ENCODE data around the gene LRBA.
"Not testable (repeated sequence)": the region's sequence is repeated elsewhere in the genome, so short reads cannot be mapped to it uniquely, and the experiment has no call there.

LRBA gene

DNA sequence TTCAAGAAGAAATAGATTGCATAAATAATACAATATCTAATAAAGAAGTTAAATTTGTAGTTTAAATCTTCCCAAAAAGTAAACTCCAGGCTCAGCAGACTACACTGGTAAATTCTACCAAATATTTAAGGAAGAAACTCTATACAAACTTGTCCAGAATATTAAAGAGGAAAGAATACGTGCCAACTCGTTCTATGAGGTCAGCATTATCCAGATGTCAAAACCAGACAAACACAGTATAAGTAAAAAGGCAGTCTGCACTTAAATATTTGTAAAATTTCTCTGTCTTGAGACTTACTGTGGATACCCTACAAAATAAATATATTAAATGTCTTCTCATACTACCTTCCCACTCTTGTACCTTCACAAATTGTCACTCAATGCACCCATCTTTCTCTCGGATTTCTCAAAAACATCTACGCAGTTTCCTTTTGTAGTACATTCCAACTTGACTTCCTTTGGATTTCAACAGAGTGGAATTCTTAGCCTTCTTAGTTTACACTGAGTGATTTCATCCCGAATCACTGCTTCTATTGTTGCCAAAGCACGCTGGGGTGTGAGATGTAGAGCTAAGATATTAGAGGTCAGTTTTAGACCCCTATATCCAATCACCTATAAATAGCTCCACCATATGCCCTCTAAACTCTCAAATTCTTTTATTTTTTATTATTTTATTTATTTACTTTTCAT lies 504.8 kb downstream of the LRBA start:
- H3K27ac ChIP-seq, result no peak overlapping the region
- TF ChIP-seq, protein P1, sequence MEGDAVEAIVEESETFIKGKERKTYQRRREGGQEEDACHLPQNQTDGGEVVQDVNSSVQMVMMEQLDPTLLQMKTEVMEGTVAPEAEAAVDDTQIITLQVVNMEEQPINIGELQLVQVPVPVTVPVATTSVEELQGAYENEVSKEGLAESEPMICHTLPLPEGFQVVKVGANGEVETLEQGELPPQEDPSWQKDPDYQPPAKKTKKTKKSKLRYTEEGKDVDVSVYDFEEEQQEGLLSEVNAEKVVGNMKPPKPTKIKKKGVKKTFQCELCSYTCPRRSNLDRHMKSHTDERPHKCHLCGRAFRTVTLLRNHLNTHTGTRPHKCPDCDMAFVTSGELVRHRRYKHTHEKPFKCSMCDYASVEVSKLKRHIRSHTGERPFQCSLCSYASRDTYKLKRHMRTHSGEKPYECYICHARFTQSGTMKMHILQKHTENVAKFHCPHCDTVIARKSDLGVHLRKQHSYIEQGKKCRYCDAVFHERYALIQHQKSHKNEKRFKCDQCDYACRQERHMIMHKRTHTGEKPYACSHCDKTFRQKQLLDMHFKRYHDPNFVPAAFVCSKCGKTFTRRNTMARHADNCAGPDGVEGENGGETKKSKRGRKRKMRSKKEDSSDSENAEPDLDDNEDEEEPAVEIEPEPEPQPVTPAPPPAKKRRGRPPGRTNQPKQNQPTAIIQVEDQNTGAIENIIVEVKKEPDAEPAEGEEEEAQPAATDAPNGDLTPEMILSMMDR (conservative IDR thresholded peaks at IDR 0.05), result no peak

DNA sequence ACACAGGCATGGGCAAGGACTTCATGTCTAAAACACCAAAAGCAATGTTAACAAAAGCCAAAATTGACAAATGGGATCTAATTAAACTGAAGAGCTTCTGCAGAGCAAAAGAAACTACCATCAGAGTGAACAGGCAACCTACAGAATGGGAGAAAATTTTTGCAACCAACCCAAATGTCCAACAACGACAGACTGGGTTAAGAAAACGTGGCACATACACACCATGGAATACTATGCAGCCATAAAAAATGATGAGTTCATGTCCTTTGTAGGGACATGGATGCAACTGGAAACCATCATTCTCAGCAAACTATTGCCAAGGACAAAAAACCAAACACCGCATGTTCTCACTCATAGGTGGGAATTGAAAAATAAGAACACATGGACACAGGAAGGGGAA lies 507.4 kb downstream of the LRBA start:
- not testable (repeated sequence) for H3K27ac ChIP-seq

DNA sequence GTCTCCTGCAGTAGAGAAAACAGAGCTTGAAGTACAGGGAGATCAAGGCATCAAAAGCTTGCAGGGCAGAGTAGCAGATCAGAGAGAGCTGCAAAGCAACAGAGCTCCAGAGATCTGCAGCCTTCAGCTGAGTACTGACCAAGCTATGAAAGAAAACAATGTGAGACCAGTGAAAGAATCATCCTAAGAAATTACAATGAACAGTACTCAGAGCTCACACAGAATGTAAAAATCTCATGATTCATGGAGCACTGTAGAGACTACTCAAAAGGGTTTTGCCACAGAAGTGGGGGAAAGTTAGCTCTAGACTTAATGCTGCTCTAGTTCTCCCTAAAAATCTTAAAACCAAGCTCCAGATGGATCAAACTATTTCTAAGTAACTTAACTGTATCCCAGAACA lies 513.1 kb downstream of the LRBA start:
- TF ChIP-seq, protein P1 (conservative IDR thresholded peaks at IDR 0.05), result no peak
- no peak overlapping the region for H3K27ac ChIP-seq

DNA sequence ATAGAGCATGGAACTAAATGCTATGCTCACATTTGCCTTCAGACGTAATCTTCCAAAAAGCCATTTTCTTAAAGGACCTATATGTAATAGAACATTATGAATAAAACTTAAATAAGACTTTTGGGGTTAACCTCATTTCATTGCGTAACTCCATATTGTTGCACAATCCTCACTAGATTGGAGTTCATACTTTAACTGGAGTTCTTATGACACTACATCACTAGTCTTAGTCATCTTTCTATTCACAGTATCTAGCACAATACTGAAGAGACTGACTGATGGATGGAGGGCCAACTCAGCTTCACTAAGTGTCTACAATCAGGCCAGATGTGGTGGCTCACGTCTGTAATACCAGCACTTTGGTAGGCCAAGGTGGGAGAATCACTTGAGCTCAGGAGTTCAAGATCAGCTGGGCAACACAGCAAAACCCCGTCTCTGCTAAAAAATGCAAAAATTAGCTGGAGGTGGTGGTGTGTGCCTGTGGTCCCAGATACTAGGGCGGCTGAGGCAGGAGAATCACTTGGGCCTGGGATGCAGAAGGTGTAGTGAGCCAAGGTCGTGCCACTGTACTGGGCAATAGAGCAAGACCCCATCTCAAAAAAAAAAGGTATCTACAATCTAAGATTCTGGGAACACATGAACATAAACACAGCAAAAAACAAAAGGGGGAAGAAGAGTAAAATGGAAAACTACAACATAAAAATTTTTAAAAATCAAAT lies 513.9 kb downstream of the LRBA start:
- TF ChIP-seq, protein P1 (conservative IDR thresholded peaks at IDR 0.05), result no peak
- H3K27ac ChIP-seq, result no peak overlapping the region

DNA sequence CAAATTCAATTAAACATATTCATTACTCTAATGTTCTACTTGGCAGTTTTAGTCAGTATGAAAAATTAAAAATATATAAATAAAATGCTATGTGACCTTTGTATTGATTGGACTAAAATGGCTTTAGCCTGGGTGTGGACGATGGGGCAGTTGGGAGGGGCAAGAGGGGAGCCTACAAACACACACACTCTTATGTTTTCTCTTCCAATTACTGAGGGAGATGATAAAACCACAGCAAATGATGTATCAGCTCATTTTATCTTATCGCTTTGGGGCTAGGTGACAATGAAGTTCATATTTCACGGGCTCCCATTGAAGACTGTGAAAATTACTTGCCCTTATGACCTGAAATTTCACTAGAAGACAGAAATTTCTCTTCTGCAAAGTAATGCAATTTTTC lies 517.5 kb downstream of the LRBA start:
- no peak overlapping the region for H3K27ac ChIP-seq
- TF ChIP-seq, protein P1 (conservative IDR thresholded peaks at IDR 0.05), result no peak

DNA sequence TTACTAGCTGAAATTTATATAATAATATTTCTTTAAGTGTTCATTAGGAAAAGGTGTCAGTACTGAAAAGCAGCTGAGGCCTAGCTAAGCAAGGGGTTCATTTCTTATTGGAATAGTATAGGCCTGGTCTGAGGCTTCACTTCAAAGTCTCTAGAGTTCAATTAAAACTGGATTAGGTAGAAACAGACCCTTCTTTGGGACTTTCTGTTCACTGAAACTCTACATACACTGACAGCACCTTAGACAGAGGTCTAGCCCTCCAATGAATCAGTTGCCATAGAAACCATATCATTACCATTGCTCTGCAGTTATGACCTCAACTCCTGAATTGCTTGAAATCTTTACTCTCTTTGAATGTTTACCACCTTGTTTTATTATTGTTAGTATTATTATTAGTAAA lies 519.5 kb downstream of the LRBA start:
- TF ChIP-seq, protein P1 (conservative IDR thresholded peaks at IDR 0.05), result no peak
- no peak overlapping the region for H3K27ac ChIP-seq

DNA sequence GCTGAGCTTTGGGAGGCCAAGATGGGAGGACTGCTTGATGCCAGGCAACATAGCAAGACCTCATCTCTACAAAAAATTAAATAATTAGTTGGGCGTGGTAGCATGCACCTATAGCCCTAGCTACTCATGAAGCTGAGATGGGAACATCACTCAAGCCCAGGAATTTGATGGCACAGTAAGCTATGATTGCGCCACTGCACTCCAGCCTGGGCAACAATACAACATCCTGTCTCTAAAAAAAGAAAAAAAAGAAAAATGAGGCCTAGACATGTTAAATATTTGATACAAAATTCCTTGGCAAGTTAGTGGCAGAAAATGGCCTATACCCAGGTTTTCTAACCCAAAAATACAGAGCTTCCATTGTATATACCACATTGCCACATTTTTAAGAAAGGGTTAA lies 521.2 kb downstream of the LRBA start:
- no peak overlapping the region for H3K27ac ChIP-seq
- TF ChIP-seq, protein P1 (conservative IDR thresholded peaks at IDR 0.05), result no peak
